Epithelial cell of proximal tubule (primary cell): ENCODE measurements around the gene SMPD3. TPM values are rescaled to one million over a fixed set of nuclear protein-coding genes. Genes with fewer than 3 reads are reported as not detected.

ENCODE experiments used
- DNase-seq: peaks from one replicate; pipeline ENCODE4 v3.0.0-alpha.2; 2011; ENCODE audit warnings: low read depth
- H3K4me3 ChIP-seq: 2 replicates; pipeline ENCODE4 v1.5.1; 2011; ENCODE audit warnings: low read depth, mild to moderate bottlenecking, low read length
- CTCF ChIP-seq: conservative IDR thresholded peaks from 2 replicates; pipeline ENCODE4 v1.5.1; 2012; ENCODE audit warnings: low read depth, mild to moderate bottlenecking, low read length
- total RNA-seq: library from RNA; depleted of rRNA; stranded (reverse); fragments of >200 nt; gene quantifications from 2 replicates; pipeline ENCODE4 v1.2.3, GENCODE V29; 2015

Gene SMPD3
- total RNA-seq, 1 donor from 2014 or later: not detected

- no peak overlapping the region for H3K4me3 ChIP-seq
- no peak for DNase-seq
- no peak for TF ChIP-seq CTCF
Observed at GRCh38 chr16:68313116-68313515, 135.2 kb downstream of the SMPD3 start.

- peak; percentile 30 for TF ChIP-seq CTCF
- peak within 1 kb of the TSS; percentile 92 for H3K4me3 ChIP-seq
- DNase-seq: no peak
Observed at GRCh38 chr16:68310774-68311511, 137.4 kb downstream of the SMPD3 start, which contains the start of the genes PRMT7 and SLC7A6OS. Gene PRMT7, plus strand, starts transcription at chr16:68311019. Its CDS starts 4,961 bp downstream, at chr16:68315980. Gene SLC7A6OS, minus strand, starts transcription at chr16:68310946. Its CDS starts 20 bp downstream, at chr16:68310926.

GRCh38 chr16:68310437-68310773, 137.9 kb downstream of the SMPD3 start:
- TF ChIP-seq CTCF: no peak

GRCh38 chr16:68309799-68310198, 138.5 kb downstream of the SMPD3 start:
- DNase-seq: no peak
- TF ChIP-seq CTCF: no peak
- H3K4me3 ChIP-seq: peak overlapping the region; percentile 92

More at GRCh38 chr16:68310437-68310773, 137.9 kb downstream of the SMPD3 start:
- DNase-seq: no peak
- peak overlapping the region; percentile 92 for H3K4me3 ChIP-seq

Other genes starting within 250 kb of the SMPD3 start
- 25.5 and 26.7 TPM in 2 replicates for gene ESRP2, start 212.4 kb downstream of the SMPD3 start, total RNA-seq
- 17.1 and 18.7 TPM in 2 replicates for gene PLA2G15, start 203.1 kb downstream of the SMPD3 start, total RNA-seq
- 10.6 and 25.3 TPM in 2 replicates for gene SLC7A6, start 184.0 kb downstream of the SMPD3 start, total RNA-seq
- 10.3 and 14.2 TPM in 2 replicates for gene SLC7A6OS, start 137.6 kb downstream of the SMPD3 start, total RNA-seq
- 32.1 and 50.6 TPM in 2 replicates for gene PRMT7, start 137.5 kb downstream of the SMPD3 start, total RNA-seq
- gene ZFP90, start 90.8 kb upstream of the SMPD3 start, total RNA-seq: 16.2 and 23.9 TPM in 2 replicates
- gene CDH3, start 196.8 kb upstream of the SMPD3 start, total RNA-seq: 91.2 and 174 TPM in 2 replicates